GM21526 (cell line): ENCODE measurements around the gene DAG1.
"Not testable (repeated sequence)": the region's sequence is repeated elsewhere in the genome, so short reads cannot be mapped to it uniquely, and the experiment has no call there.

Experiments used
- ATAC-seq: cut with Tn5 transposase; IDR thresholded peaks from one replicate; pipeline ENCODE4 v1.9.1; 2021; ENCODE audit warnings: moderate library complexity; ENCODE audit not compliant: unreplicated experiment, low FRiP score

Gene DAG1

GRCh38 chr3:49469037-49469935 lies 781 bp upstream of the DAG1 start:
- ATAC-seq = peak; percentile 0

DNA sequence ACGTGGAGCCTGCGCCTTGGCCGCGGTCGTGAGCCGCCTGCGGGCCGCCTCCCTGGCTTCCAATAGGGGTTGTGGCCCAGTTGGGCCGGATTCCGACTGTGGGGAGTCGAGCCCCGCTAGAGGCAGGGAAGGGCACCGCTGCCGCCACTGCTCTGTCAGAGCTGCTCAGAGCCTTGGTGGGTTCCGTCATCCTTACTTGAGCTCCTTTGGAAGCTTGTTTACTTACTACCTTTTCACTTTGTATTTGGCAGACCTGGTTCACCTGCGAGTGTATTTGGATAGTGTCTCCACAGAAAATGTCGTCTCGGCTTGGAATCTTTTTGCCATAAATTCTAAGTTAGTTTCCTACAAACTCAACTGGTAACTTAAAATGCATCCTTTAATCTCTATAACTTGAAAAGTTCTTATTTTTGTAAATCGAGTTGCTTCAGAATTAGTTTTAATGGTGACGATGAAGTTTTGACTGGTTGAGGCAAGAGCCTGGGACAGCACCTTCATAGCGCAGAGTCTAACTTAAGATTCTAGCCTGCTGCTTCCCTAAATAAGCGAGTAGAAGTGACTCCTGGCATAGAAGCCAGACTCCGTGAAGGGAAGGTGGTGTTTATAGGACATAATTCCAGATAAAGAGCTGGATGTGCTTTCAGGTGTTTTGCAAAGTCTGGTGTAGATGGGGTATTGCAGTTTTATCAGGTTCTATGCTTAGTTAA lies 800 bp downstream of the DAG1 start:
- peak; percentile 35 for ATAC-seq

DNA sequence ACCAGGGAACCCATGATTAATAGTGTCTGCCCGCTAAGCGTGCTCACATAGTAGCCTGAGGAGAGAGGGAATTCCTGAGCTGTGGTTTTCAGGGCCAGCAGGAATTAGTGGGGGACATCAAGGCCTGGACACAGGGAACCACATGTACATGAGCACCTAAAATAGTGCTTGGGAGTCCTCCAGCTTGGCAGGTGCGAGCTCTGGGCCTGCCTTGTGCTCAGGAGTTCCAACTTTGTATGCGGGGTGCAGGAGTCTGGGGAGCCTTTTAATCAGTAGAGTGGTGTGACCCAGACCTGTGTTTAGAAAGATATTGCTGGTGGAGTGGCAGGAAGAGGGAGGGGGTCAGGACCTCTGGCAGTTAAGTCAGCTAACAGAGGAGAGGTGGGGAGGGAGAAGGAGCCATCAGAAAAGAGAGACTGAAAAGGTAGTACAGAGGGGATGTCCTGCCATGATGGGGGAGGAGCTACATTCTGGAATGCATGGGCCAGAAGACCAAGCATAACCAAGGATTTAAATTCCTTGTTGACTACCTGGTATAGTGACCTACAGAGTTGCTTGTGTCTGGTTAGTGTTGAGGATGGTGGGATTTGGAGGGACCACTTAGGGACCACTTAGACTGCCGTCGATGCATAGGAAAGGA lies 1.9 kb downstream of the DAG1 start:
- no peak for ATAC-seq

DNA sequence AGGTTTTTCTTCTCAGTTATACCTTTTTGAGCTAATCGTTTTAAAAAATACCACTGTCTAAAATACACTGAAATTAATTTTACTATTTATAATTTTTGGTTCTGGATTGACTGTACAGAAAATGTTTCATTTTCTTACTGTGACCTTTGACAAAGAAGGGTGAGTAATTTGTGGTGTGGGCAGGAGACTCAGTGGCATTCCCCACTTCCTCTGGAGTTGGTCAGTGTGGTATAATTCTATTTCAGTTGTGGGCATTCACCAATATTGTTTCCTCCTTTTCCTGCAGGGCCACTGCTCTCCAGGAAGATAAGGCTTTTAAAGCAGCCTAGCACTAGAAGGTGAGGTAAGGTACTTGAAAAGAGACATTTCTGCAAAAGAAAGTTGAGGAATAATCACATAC lies 6.5 kb downstream of the DAG1 start:
- no peak for ATAC-seq

- ATAC-seq = no peak
Observed at GRCh38 chr3:49482766-49483165, 12.7 kb downstream of the DAG1 start.

DNA sequence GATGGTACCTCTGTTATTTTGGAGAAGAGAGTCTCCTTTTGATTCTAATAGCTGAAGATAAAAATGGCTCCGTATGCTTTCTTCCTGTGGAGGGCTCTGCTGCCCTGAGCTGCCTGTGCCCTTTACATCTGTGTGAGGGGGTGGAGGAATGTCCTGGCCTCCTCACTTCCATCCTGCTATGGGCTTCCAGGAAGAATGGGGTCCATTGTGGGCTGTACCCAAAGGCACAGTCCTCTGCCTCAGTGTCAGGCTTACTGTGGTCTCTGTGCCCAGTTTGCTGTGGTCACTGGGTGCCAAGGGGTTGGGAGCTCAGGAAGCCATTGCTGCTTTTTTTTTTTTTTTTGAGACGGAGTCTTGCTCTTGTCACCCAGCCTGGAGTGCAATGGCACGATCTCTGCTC lies 14.4 kb downstream of the DAG1 start:
- ATAC-seq = no peak

DNA sequence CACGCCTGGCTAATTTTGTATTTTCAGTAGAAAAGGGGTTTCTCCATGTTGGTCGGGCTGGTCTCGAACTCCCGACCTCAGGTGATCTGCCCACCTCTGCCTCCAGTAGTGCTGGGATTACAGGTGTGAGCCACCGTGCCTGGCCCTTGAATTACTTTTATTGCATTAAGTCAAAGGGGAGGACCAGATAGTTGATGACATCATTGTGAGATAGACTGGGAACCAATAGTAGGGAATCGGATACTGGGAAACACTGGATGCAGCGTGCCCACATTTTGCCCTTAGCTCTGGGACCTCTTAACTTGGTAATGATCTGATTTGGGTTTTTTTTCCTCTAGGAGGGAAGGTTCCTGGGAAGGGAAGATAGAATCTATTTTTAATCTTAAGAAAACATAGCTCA lies 19.2 kb downstream of the DAG1 start:
- no peak for ATAC-seq

DNA sequence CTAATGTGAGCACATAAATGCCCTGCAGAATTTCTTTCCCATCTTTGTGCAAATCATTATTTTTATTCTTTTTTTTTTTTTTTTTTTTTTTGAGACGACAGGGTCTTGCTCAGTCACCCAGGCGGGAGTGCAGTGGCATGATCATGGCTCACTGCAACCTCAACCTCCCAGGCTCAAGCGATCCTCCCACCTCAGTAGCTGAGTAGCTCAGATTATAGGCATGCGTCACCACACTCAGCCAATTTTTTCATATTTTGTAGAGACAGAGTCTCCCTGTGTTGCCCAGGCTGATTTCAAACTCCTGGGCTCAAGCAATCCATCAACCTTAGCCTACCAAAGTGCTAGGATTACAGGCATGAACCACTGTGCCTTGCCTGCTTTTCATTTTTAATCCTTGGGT lies 22.9 kb downstream of the DAG1 start:
- no peak for ATAC-seq

- ATAC-seq = no peak
Observed at GRCh38 chr3:49493901-49494300, 23.8 kb downstream of the DAG1 start.

GRCh38 chr3:49495023-49495422 lies 25.0 kb downstream of the DAG1 start:
- ATAC-seq = no peak

DNA sequence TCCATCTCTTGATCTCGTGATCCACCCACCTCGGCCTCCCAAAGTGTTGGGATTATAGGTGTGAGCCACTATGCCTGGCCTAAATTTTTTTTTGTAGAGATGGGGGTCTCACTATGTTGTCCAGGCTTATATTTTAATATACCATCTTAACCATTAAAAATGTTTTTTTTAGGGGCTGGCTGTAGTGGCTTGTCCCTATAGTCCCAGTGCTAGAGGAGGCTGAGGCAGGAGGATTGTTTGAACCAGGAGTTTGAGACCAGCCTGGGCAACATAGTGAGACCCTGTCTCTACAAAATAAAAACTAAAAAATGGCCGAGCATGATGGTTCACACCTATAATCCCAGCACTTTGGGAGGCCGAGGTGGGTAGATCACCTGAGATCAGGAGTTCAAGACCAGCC lies 26.8 kb downstream of the DAG1 start:
- not testable (repeated sequence) for ATAC-seq

GRCh38 chr3:49497606-49498005 lies 27.5 kb downstream of the DAG1 start:
- ATAC-seq = no peak

DNA sequence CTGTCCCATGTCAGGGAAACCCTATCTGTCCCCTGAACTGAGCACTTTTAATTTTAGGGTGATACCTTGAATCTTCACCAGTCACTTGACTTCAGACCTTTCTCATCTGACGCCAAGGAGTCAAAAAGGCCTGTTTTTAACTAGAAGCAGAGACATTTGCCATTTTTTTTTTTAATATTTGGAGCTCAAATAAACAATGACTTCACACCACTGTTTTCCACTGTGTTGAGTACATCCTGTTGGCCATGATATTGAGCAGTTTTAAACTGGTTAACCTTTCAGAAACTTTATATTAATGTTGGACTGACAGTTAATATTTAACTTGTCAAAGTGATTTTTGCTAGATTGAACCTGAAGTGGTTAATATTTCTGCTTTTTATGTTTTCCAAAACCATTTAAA lies 28.2 kb downstream of the DAG1 start:
- ATAC-seq = no peak

- ATAC-seq = no peak
Observed at GRCh38 chr3:49498648-49499047, 28.6 kb downstream of the DAG1 start.

GRCh38 chr3:49500205-49500731 lies 30.2 kb downstream of the DAG1 start:
- ATAC-seq = no peak

DNA sequence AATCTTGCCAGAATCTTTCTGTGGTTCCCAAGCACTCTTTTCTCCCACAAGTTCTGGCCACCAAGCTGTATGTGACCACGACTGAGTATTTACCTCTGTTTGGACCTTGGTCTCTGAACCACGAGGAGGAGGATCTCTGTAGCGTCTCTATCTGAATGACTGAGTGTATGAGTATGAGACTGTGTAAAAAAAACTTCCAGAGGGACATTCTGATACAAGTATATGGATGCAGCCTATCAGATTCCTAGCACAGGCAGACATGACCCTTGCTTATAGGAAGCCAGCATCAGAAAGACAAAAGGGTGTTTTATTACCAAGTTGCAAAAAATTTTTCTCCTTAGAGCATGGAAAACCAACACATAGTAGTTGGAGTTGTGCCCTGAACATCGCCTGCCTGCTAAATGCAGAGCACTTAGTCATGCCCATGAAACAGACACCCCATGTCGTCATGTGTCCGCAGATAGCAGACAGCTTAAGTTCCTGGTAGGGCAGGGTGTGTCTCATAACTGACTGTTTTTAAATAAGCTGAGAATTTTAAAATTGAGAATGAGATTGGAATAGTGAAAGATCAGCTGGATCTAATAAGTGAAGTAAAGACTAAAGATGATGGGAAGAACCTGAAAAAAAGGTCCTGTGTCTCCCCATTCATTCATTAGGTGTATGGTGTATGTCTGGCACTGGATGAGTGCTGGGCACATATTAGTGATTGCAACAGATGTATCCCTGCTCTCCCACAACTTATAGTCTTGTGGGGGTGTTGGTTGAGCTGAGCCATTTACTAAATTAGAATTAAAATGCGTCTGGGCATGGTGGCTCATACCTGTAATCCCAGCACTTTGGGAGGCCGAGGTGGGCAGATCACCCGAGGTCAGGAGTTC lies 30.9 kb downstream of the DAG1 start:
- ATAC-seq = no peak

DNA sequence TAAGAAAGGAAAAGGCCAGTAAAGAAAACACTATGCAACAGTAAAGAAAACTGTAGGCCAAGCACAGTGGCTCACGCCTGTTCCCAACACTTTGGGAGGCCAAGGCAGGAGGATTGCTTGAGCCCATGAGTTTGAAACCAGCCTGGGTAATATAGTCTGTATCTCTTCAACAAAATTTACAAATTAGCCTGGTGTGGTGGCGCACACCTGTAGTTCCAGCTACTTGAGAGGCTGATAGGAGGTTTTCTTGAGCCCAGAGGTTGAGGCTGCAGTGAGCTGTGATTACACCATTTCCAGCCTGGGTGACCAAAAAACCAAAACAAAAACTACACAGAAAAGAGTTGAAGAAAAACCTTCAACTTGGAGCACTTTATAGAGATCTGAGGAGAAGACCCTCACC lies 31.8 kb downstream of the DAG1 start:
- ATAC-seq = no peak

DNA sequence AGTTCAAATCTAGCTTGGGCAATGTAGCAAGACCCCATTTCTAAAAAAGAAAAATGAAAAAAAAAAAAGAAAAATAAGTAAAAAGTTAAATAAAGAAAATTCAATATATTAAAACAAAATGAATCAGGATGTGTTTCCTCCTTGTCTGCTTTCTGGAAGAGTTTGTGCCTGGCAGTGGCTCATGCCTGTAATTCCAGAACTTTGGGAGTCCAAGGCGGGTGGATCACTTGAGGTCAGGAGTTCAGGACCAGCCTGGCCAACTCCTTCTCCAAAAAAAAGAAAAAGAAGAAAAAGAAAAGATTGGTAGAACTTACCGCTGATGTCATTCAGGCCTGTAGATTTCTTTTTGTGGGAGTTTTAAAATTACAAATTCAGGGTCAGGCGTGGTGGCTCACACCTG lies 36.8 kb downstream of the DAG1 start:
- ATAC-seq = no peak

DNA sequence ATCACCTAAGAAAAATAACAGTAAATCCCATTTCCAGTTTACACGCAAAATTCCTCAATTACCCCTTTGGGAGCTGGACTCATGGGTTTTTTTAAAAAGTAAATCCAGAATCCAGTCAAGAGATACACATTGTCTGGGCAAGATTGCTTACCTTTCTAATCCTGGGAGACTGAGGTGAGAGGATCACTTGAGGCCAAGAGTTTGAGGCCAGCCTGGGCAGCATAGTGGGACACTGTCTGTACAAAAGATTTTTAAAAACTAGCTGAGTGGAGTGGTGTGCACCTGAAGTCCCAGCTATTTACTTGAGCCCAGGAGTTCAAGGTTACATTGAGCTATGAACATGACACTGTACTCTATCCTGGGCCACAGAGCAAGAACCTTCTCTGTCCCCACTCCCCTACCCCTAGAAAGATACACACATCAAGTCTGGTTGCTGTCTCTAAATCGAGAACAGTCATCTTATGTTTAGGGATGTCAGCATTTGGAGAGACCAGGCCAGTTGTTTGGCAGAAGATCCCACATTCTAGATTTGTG lies 39.0 kb downstream of the DAG1 start:
- no peak for ATAC-seq

- ATAC-seq = no peak
Observed at GRCh38 chr3:49511639-49512038, 41.6 kb downstream of the DAG1 start.
